ENCODE results near the gene PAQR4. TPM values are rescaled to one million over a fixed set of nuclear protein-coding genes. Genes with fewer than 3 reads are reported as not detected.

Gene PAQR4
- total and polyA plus RNA-seq, 2 of the 13 experiments (the other 11 are each of a cell fraction or from before 2014, with no cell fraction given): 15.9 to 24.8 TPM

- TF ChIP-seq, protein P1, sequence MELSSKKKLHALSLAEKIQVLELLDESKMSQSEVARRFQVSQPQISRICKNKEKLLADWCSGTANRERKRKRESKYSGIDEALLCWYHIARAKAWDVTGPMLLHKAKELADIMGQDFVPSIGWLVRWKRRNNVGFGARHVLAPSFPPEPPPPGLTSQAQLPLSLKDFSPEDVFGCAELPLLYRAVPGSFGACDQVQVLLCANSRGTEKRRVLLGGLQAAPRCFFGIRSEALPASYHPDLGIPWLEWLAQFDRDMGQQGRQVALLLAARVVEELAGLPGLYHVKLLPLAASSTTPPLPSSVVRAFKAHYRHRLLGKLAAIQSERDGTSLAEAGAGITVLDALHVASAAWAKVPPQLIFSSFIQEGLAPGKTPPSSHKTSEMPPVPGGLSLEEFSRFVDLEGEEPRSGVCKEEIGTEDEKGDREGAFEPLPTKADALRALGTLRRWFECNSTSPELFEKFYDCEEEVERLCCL (CRISPR knock-in tag; IDR thresholded peaks at IDR 0.05; ENCODE audit: borderline replicate concordance): peak; percentile 91; the same call in 1 of the 2 replicates
- peak; percentile 95; the same call in 1 of the 2 replicates for TF ChIP-seq ZBTB20 (CRISPR knock-in tag; IDR thresholded peaks at IDR 0.05; ENCODE audit: borderline replicate concordance, low read depth)
- TF ChIP-seq ZNF782 (CRISPR knock-in tag; IDR thresholded peaks at IDR 0.05; ENCODE audit: borderline replicate concordance): peak; percentile 90; the same call in 1 of the 2 replicates
- 0 out of 2 replicates have a peak, but pooled peaks have one; percentile 46 for TF ChIP-seq ZNF839 (CRISPR knock-in tag; IDR thresholded peaks at IDR 0.05; ENCODE audit: borderline replicate concordance)
- TF ChIP-seq FOXO1 (CRISPR knock-in tag; IDR thresholded peaks at IDR 0.05): peak; percentile 46; the same call in 1 of the 2 replicates
- peak; percentile 49; the same call in 1 of the 2 replicates for TF ChIP-seq CREM (IDR thresholded peaks at IDR 0.05)
- 0 out of 2 replicates have a peak, but pooled peaks have one; percentile 30 for TF ChIP-seq CREM (CRISPR knock-in tag; IDR thresholded peaks at IDR 0.05)
- no peak for TF ChIP-seq CENPX (CRISPR knock-in tag; IDR thresholded peaks at IDR 0.05)
- TF ChIP-seq KLF6 (CRISPR knock-in tag; IDR thresholded peaks at IDR 0.05): peak; percentile 97
- TF ChIP-seq ZNF720 (CRISPR knock-in tag; IDR thresholded peaks at IDR 0.05): 0 out of 2 replicates have a peak, but pooled peaks have one; percentile 82
- TF ChIP-seq ZNF431 (CRISPR knock-in tag; IDR thresholded peaks at IDR 0.05; ENCODE audit: borderline replicate concordance, low read depth): peak; percentile 98
- TF ChIP-seq ZNF605 (CRISPR knock-in tag; IDR thresholded peaks at IDR 0.05): peak; percentile 98
- TF ChIP-seq ZNF550 (CRISPR knock-in tag; IDR thresholded peaks at IDR 0.05; ENCODE audit: borderline replicate concordance): peak; percentile 88; the same call in 1 of the 2 replicates
- TF ChIP-seq, protein P2, sequence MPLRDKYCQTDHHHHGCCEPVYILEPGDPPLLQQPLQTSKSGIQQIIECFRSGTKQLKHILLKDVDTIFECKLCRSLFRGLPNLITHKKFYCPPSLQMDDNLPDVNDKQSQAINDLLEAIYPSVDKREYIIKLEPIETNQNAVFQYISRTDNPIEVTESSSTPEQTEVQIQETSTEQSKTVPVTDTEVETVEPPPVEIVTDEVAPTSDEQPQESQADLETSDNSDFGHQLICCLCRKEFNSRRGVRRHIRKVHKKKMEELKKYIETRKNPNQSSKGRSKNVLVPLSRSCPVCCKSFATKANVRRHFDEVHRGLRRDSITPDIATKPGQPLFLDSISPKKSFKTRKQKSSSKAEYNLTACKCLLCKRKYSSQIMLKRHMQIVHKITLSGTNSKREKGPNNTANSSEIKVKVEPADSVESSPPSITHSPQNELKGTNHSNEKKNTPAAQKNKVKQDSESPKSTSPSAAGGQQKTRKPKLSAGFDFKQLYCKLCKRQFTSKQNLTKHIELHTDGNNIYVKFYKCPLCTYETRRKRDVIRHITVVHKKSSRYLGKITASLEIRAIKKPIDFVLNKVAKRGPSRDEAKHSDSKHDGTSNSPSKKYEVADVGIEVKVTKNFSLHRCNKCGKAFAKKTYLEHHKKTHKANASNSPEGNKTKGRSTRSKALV (CRISPR knock-in tag; IDR thresholded peaks at IDR 0.05): peak; percentile 94
- peak; percentile 93 for TF ChIP-seq IKZF4 (CRISPR knock-in tag; IDR thresholded peaks at IDR 0.05; ENCODE audit: borderline replicate concordance, low read depth, not compliant biosample characterization)
- no peak for TF ChIP-seq PTBP1 (IDR thresholded peaks at IDR 0.05; ENCODE audit: low read depth, low read length, poor library complexity, severe bottlenecking)
- TF ChIP-seq CREB1 (IDR thresholded peaks at IDR 0.05): peak; percentile 73; the same call in 1 of the 2 replicates
- TF ChIP-seq CREB1 (CRISPR knock-in tag; IDR thresholded peaks at IDR 0.05): no peak
- TF ChIP-seq SRF (IDR thresholded peaks at IDR 0.05; ENCODE audit: low read depth, low read length): no peak
- TF ChIP-seq TFDP2 (CRISPR knock-in tag; IDR thresholded peaks at IDR 0.05): peak; percentile 95
- TF ChIP-seq ZNF570 (CRISPR knock-in tag; IDR thresholded peaks at IDR 0.05; ENCODE audit: borderline replicate concordance): peak; percentile 83; the same call in 1 of the 2 replicates
- TF ChIP-seq ZNF777 (CRISPR knock-in tag; IDR thresholded peaks at IDR 0.05): peak; percentile 92
- TF ChIP-seq TAF1 (CRISPR knock-in tag; IDR thresholded peaks at IDR 0.05): peak; percentile 67
- peak; percentile 95 for TF ChIP-seq ZBTB26 (CRISPR knock-in tag; IDR thresholded peaks at IDR 0.05; ENCODE audit: borderline replicate concordance)
Measured at GRCh38 chr16:2968738-2969544, at the start of gene PAQR4 (continued).
